Ovary (tissue), 3 donors: ENCODE measurements around the gene BNIP2.

Source experiments
- EP300 ChIP-seq: sonication (generic); formaldehyde crosslinking; IDR thresholded peaks from one replicate; pipeline ENCODE4 v1.6.1; 2017; ENCODE audit warnings: antibody characterized with exemption
- POLR2A ChIP-seq: fragments of 450-650 bp; IDR thresholded peaks from one replicate; pipeline ENCODE4 v1.6.1; 2017; ENCODE audit warnings: antibody characterized with exemption, mild to moderate bottlenecking, moderate library complexity
- TF ChIP-seq, protein P1 (sequence below), 3 donors: fragments of 450-650 bp in 2 of 3; fragments of 200-600 bp in 1 of 3; IDR thresholded peaks; one replicate each; pipeline versions ENCODE4 v1.5.1 to v1.8.0; 2016 to 2022; ENCODE audit warnings: antibody characterized with exemption in 3 of 3, mild to moderate bottlenecking in 1 of 3
- donor health status: DM: no; HTN: no; CAD: no.

DNA sequence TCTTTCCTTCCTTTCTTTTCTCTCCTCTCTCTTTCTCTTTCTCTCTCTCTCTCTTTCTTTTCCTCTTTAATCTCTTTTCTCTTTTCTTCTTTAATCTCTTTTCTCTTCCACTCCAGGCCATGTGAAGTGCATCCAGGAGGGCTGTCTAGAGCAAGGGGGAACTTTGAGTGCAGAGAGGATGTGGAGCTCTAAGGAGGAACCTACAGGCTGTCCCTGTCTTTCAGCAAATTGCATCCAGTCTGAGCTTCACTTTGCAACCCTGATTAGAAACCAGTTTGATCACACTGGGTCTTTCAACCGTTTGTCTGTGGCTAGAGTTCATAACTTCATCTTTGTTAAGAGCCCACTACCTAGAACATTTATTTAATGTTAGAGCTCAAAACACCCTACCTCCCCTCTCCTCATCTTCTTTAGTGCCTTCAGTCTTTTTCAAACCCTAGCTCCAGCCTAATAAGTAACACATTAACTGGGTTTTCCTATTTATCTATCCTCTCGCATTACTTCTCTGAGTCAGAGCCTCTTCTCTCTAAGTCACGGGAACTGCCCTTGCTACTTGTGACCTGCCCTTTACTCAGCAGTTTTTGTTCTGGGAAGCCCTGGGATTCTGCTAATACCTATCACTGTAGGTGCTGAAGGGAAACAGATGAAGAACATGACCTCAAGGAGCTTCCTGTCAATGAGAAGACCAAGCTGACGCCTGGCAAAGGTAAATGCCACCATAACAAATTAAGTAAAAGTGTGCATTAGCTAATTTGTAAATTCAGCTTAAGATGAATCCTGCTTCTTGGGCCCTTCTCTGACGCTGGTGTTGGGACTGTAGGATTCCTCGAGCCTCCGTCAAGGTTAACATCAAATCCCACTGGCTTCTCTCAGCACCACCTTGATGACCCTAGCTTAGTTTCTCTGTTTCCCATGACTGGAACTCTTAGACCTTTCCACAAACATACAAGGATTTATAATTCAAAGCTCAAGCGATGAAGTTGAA, 77.6 kb downstream of the BNIP2 start, which contains the start of gene GCNT3:
- TF ChIP-seq, protein P1, sequence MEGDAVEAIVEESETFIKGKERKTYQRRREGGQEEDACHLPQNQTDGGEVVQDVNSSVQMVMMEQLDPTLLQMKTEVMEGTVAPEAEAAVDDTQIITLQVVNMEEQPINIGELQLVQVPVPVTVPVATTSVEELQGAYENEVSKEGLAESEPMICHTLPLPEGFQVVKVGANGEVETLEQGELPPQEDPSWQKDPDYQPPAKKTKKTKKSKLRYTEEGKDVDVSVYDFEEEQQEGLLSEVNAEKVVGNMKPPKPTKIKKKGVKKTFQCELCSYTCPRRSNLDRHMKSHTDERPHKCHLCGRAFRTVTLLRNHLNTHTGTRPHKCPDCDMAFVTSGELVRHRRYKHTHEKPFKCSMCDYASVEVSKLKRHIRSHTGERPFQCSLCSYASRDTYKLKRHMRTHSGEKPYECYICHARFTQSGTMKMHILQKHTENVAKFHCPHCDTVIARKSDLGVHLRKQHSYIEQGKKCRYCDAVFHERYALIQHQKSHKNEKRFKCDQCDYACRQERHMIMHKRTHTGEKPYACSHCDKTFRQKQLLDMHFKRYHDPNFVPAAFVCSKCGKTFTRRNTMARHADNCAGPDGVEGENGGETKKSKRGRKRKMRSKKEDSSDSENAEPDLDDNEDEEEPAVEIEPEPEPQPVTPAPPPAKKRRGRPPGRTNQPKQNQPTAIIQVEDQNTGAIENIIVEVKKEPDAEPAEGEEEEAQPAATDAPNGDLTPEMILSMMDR (IDR thresholded peaks at IDR 0.05) = no peak
- no peak for TF ChIP-seq EP300
- no peak for TF ChIP-seq POLR2A
